Cardiac muscle cell (in vitro differentiated cells and primary cell): Measurements from ENCODE around the gene IL11. TPM values are rescaled to one million over a fixed set of nuclear protein-coding genes. Genes with fewer than 3 reads are reported as not detected.

ENCODE experiments used
- DNase-seq, 2 donors: peaks; one replicate each; pipeline versions ENCODE4 v3.0.0 to v3.0.0-alpha.2; 2010 to 2017; ENCODE audit warnings: low read depth in 1 of 2, low spot score in 1 of 2
- H3K27ac ChIP-seq: fragments of 200-600 bp; sonication (generic); 2 replicates; pipeline ENCODE4 v1.5.1; 2016
- H3K27me3 ChIP-seq: fragments of 200-600 bp; sonication (generic); 2 replicates; pipeline ENCODE4 v1.6.0; 2016; ENCODE audit warnings: control low read depth
- H3K36me3 ChIP-seq: fragments of 200-600 bp; sonication (generic); 2 replicates; pipeline ENCODE4 v1.5.1; 2016; ENCODE audit warnings: control low read depth
- H3K4me1 ChIP-seq: fragments of 200-600 bp; sonication (generic); 2 replicates; pipeline ENCODE4 v1.8.1; 2017; ENCODE audit warnings: low read depth, mild to moderate bottlenecking, mixed run types
- H3K4me3 ChIP-seq: fragments of 200-600 bp; sonication (generic); 2 replicates; pipeline ENCODE4 v1.5.1; 2016; ENCODE audit warnings: mild to moderate bottlenecking
- H3K9me3 ChIP-seq: fragments of 200-600 bp; sonication (generic); 2 replicates; pipeline ENCODE4 v1.5.1; 2017; ENCODE audit warnings: low read depth, mild to moderate bottlenecking, control low read depth
- CTCF ChIP-seq: IDR thresholded peaks from 2 replicates; pipeline ENCODE4 v1.5.1; 2012; ENCODE audit warnings: low read depth, mild to moderate bottlenecking, low read length
- polyA plus RNA-seq: library from polyadenylated mRNA; unstranded; fragments of >200 nt; fragmentation: Nextera tagmentation; extraction: Ambion mirVana; gene quantifications from 2 replicates; pipeline ENCODE4 v1.2.1, GENCODE V29; 2016
- total RNA-seq: library from RNA; depleted of rRNA; stranded (reverse); fragments of >200 nt; gene quantifications from 2 replicates; pipeline ENCODE4 v1.2.3, GENCODE V29; 2016

The IL11 gene
- total and polyA plus RNA-seq, 2 experiments from 2014 or later: 0.12 TPM; not detected in 1

GRCh38 chr19:55322204-55322885 lies 47.9 kb downstream of the IL11 start:
- Histone ChIP-seq H3K4me3 (no peak overlapping the region), H3K27me3 (no peaks in the 10 kb centered on the region), H3K4me1 (no peaks in the 10 kb centered on the region), H3K36me3 (no peaks in the 10 kb centered on the region), H3K9me3 (no peaks in the 10 kb centered on the region), H3K27ac (no peak overlapping the region)
- no peak for DNase-seq
- no peak for TF ChIP-seq CTCF

GRCh38 chr19:55321466-55322137 lies 48.7 kb downstream of the IL11 start:
- Histone ChIP-seq H3K27ac (no peak overlapping the region), H3K9me3 (no peaks in the 10 kb centered on the region), H3K27me3 (no peaks in the 10 kb centered on the region), H3K36me3 (no peaks in the 10 kb centered on the region), H3K4me3 (no peak overlapping the region), H3K4me1 (no peaks in the 10 kb centered on the region)
- DNase-seq: no peak
- no peak for TF ChIP-seq CTCF

- Histone ChIP-seq H3K4me3 (no peak overlapping the region), H3K27me3 (no peaks in the 10 kb centered on the region), H3K36me3 (no peaks in the 10 kb centered on the region), H3K4me1 (no peaks in the 10 kb centered on the region), H3K27ac (no peak overlapping the region), H3K9me3 (no peaks in the 10 kb centered on the region)
- no peak for TF ChIP-seq CTCF
- DNase-seq: no peak
Measured at GRCh38 chr19:55320844-55321419, 49.3 kb downstream of the IL11 start.

- Histone ChIP-seq H3K9me3 (no peaks in the 10 kb centered on the region), H3K4me3 (no peak overlapping the region), H3K27me3 (no peaks in the 10 kb centered on the region), H3K27ac (no peak overlapping the region), H3K36me3 (no peaks in the 10 kb centered on the region), H3K4me1 (no peaks in the 10 kb centered on the region)
- no peak for TF ChIP-seq CTCF
- peak; percentile 78 to 79 for DNase-seq
Measured at GRCh38 chr19:55319785-55320184, 50.5 kb downstream of the IL11 start.

GRCh38 chr19:55316646-55317045 lies 53.6 kb downstream of the IL11 start:
- no peaks in the 10 kb centered on the region for H3K9me3 ChIP-seq
- no peak for DNase-seq
- H3K36me3 ChIP-seq: no peaks in the 10 kb centered on the region
- no peaks in the 10 kb centered on the region for H3K4me1 ChIP-seq
- no peaks in the 10 kb centered on the region for H3K27me3 ChIP-seq
- H3K27ac ChIP-seq: no peak overlapping the region
- no peak overlapping the region for H3K4me3 ChIP-seq
- TF ChIP-seq CTCF: no peak
